Retinal pigment epithelial cell (primary cell): Measurements from ENCODE around the gene PA2G4.
A peak's percentile ranks its signal among the peaks of the same experiment; 100 is the strongest.

ENCODE experiments used
- DNase-seq: peaks from one replicate; pipeline ENCODE4 v3.0.0-alpha.2; 2010; ENCODE audit warnings: low read depth
- H3K4me3 ChIP-seq: 2 replicates; pipeline ENCODE4 v1.5.1; 2011; ENCODE audit warnings: mild to moderate bottlenecking, low read length, control low read depth, moderate library complexity
- CTCF ChIP-seq: conservative IDR thresholded peaks from 2 replicates; pipeline ENCODE4 v1.5.1; 2011; ENCODE audit warnings: low read depth, low read length, control low read depth, inconsistent platforms

Gene PA2G4

GRCh38 chr12:56101045-56101444, 3.3 kb upstream of the PA2G4 start:
- H3K4me3 ChIP-seq = no peak overlapping the region
- DNase-seq = no peak
- TF ChIP-seq CTCF = no peak

- no peak overlapping the region for H3K4me3 ChIP-seq
- DNase-seq = no peak
These were observed 1.7 kb upstream of the PA2G4 start for GRCh38 chr12:56102683-56103065.

GRCh38 chr12:56103066-56103711, 1.2 kb upstream of the PA2G4 start:
- TF ChIP-seq CTCF = no peak
- no peak for DNase-seq
- peak overlapping the region; percentile 70 for H3K4me3 ChIP-seq

More at GRCh38 chr12:56102683-56103065, 1.7 kb upstream of the PA2G4 start:
- no peak for TF ChIP-seq CTCF

GRCh38 chr12:56103823-56104108, 593 bp upstream of the PA2G4 start:
- no peak for DNase-seq
- TF ChIP-seq CTCF = no peak
- H3K4me3 ChIP-seq = peak overlapping the region; percentile 70

- TF ChIP-seq CTCF = peak; percentile 2
- no peak for DNase-seq
These were observed 653 bp downstream of the PA2G4 start for GRCh38 chr12:56104815-56105608.

GRCh38 chr12:56105609-56105902, 1.2 kb downstream of the PA2G4 start:
- TF ChIP-seq CTCF = no peak
- DNase-seq = no peak
- peak overlapping the region; percentile 70 for H3K4me3 ChIP-seq

More at GRCh38 chr12:56104815-56105608, 653 bp downstream of the PA2G4 start:
- peak overlapping the region; percentile 70 for H3K4me3 ChIP-seq

GRCh38 chr12:56107242-56107641, 2.9 kb downstream of the PA2G4 start:
- no peak for DNase-seq
- no peak overlapping the region for H3K4me3 ChIP-seq
- no peak for TF ChIP-seq CTCF
